Hindlimb muscle (tissue), 1 donor: ENCODE measurements around the gene SNU13. TPM values are rescaled to one million over a fixed set of nuclear protein-coding genes. Genes with fewer than 3 reads are reported as not detected.
"Not testable (repeated sequence)": the region's sequence is repeated elsewhere in the genome, so short reads cannot be mapped to it uniquely, and the experiment has no call there.

ENCODE experiments used
- DNase-seq: peaks from one replicate; pipeline ENCODE4 v3.0.0-alpha.2; 2013
- polyA plus RNA-seq: library from polyadenylated mRNA; unstranded; fragments of 120-200 nt; gene quantifications from one replicate; pipeline ENCODE4 v1.2.1, GENCODE V29; 2013; ENCODE audit not compliant: insufficient read length

The SNU13 gene
- polyA plus RNA-seq, 1 donor = 115 TPM

GRCh38 chr22:41638748-41639147 lies 49.9 kb downstream of the SNU13 start:
- DNase-seq = no peak

DNA sequence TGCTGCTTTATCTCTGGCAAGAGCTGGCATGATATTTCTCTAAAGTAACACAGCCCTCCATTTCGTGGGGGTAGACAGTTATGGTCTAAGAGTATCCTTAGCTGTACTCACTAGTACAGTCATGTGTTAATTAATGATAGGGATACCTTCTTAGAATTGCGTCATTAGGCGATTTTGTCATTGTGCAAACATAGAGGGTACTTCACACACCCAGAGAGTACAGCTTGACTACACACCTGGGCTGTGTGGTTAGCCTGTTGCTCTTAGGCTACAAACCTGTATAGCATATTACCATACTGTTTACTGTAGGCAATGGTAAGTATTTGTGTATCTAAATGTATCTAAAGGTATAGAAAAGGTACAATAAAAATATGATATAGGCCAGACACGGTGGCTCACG lies 50.5 kb downstream of the SNU13 start:
- DNase-seq = no peak

DNA sequence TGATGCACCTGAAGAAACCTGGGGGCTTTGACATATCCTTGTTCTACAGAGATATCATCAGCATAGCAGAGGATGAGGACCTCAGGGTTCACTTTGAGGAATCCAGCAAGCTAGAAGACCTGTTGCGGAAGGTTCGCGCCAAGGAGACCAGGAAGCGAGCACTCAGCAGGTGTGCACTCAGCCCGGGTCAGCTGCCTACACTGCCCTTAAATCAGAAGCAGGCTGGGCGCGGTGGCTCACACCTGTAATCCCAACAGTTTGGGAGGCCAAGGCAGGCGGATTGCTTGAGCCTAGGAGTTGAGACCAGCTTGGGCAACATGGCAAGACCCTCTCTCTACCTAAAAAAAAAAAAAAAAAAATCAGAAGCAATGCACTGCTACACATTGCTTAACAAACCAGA lies 51.0 kb downstream of the SNU13 start:
- DNase-seq = not testable (repeated sequence)

GRCh38 chr22:41636467-41636866 lies 52.2 kb downstream of the SNU13 start:
- no peak for DNase-seq

- not testable (repeated sequence) for DNase-seq
Observed at GRCh38 chr22:41634610-41635009, 54.1 kb downstream of the SNU13 start.

GRCh38 chr22:41631615-41632014 lies 57.1 kb downstream of the SNU13 start:
- DNase-seq = not testable (repeated sequence)

DNA sequence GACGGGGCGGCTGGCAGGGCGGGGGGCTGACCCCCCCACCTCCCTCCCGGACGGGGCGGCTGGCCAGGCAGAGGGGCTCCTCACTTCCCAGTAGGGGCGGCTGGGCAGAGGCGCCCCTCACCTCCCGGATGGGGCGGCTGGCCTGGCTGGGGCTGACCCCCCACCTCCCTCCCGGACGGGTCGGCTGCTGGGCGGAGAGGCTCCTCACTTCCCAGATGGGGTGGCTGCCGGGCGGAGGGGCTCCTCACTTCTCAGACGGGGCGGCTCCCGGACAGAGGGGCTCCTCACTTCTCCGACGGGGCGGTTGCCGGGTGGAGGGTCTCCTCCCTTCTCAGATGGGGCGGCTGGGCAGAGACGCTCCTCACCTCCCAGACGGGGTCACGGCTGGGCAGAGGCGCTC lies 57.6 kb downstream of the SNU13 start:
- DNase-seq = not testable (repeated sequence)

DNA sequence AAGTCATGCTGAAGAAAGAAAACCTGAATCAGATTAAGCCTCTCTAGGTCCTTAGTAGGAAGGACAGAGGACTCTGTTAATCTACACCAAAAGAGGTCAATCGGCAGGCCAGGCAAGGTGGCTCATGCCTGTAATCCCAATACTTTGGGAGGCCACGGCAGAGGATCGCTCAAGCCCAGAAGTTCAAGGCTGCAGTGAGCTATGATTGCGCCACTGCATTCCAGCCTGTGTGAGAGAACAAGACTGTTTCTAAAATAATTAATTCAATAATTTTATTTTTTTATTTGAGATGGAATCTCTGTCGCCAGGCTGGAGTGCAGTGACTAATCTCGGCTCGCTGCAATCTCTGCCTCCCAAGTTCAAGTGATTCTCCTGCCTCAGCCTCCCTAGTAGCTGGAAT lies 63.1 kb downstream of the SNU13 start:
- DNase-seq = no peak

Other genes with a start within 250 kb of the SNU13 start
- 40.7 TPM for gene TOB2, start 242.1 kb downstream of the SNU13 start, polyA plus RNA-seq
- gene PHF5A, start 220.2 kb downstream of the SNU13 start, polyA plus RNA-seq = 29.4 TPM
- gene ACO2, start 219.8 kb downstream of the SNU13 start, polyA plus RNA-seq = 117 TPM
- 20.4 TPM for gene POLR3H, start 144.4 kb downstream of the SNU13 start, polyA plus RNA-seq
- 9.7 TPM for gene CSDC2, start 127.9 kb downstream of the SNU13 start, polyA plus RNA-seq
- gene PMM1, start 99.0 kb downstream of the SNU13 start, polyA plus RNA-seq = 31.6 TPM
- gene DESI1, start 67.8 kb downstream of the SNU13 start, polyA plus RNA-seq = 20.1 TPM
- 202 TPM for gene XRCC6, start 67.6 kb downstream of the SNU13 start, polyA plus RNA-seq
- gene MEI1, start 10.6 kb upstream of the SNU13 start, polyA plus RNA-seq = 1.1 TPM
- gene CCDC134, start 111.8 kb upstream of the SNU13 start, polyA plus RNA-seq = 10.2 TPM
- 83.4 TPM for gene SREBF2, start 144.2 kb upstream of the SNU13 start, polyA plus RNA-seq
- 1.1 TPM for gene SHISA8, start 226.2 kb upstream of the SNU13 start, polyA plus RNA-seq
- gene TNFRSF13C, start 237.9 kb upstream of the SNU13 start, polyA plus RNA-seq = 1.5 TPM